ENCODE data around the gene BRD9.
A peak's percentile ranks its signal among the peaks of the same experiment; 100 is the strongest.
"Not testable (repeated sequence)": the region's sequence is repeated elsewhere in the genome, so short reads cannot be mapped to it uniquely, and the experiment has no call there.

The BRD9 gene

DNA sequence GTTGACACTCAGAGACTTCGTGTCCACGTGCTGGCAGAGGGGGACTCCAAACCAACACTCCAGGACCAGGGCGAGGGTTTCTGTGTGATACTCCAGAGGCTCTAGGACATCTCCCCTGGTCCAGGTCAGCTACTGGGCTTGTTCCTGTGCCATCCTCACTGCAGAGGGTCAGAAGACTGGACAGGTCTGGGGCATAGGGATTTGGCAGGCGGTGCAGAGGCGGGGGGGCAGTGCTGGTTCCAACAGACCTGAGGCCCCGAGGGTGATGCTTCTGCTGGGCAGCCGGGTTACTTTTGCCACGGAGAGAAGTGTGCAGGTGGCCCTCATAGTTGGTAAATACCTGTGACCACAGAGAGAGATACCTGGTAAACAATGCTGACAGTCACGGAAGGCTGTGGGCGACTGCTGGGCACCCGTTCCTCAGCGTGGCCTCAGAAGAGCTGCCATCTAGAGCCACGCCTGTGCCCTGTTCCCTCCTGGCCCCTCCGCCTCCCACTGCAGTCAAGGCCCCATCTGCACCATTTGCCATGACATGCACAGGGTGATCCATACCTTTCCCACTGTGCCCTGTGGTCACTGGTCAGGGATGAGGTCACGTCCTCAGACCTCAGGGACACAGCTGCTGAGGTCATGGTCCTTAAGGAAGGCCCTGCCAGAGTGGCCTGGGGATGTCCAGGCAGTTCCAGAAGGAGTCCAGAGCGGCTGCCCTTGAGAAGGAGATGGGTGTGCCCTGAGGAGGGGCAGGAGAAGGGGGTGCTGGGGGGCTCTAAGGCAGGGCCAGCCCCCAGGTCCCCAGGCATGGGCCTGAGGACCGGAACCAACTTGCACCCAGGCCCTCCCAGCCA, 30.1 kb upstream of the BRD9 start:
- no peak for DNase-seq

DNA sequence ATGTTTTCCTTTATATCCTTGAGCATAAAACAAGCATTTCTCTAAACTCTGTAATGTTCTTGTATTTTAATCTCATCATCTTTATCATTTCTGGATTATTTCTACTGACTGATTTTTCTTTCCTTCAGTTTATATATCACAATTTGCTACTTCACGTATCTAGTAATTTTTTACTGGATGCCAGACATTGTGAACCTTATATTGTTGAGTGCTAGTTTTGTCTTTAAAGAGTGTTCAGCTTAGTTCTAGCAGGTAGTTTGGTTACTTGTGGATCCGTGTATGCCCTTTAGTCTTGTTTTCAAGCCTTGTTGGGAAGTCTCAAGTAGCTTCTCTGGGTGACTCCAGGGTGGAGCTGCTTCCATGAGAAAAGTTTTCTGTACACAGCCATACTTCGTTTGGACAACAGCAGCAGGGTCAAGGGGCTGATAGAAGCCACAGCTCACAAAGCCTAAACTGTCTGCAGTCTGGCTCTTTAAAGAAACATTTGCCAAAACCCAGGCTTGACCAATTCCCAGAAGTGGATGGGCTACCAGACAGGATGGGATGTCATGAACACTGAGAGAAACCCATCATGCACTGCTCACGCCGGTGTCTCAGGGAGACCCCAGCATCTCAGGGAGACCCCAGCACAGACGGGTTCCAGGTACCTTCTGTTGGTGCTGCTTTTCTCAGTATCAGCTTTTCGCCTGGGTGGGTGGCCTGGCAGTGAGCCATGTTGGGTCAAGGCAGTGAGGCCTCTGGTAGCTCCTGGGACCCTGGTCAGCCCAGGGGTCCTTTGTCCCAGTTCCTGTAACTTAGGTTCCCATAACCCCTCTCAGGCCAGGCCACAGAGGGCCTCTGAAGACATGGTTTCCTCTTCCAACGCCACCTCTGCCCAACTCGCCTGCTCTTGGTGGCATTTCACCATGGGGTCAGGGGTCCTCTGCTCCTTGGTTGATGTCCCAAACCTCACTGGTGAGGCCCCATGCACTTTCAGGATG, 29.1 kb upstream of the BRD9 start:
- DNase-seq, result no peak

DNA sequence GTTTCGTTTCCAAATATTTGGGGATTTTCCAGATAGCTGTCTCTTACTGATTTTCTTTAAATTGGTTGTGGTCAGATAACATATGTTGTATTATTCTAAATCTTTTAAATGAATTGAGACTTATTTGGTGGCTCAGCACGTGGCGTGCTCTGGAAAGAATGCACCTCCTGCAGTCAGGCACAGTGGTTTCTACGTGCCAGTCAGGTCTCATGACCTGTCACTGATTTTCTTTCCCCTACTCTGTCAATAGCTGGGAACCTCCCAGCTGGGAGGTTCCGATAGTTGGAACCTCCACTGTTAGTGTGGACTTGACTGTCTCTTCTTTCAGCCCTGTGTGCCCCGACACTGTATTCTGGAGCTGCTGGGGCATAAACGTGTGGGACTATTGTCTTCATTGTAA, 27.7 kb upstream of the BRD9 start:
- DNase-seq, result no peak

DNA sequence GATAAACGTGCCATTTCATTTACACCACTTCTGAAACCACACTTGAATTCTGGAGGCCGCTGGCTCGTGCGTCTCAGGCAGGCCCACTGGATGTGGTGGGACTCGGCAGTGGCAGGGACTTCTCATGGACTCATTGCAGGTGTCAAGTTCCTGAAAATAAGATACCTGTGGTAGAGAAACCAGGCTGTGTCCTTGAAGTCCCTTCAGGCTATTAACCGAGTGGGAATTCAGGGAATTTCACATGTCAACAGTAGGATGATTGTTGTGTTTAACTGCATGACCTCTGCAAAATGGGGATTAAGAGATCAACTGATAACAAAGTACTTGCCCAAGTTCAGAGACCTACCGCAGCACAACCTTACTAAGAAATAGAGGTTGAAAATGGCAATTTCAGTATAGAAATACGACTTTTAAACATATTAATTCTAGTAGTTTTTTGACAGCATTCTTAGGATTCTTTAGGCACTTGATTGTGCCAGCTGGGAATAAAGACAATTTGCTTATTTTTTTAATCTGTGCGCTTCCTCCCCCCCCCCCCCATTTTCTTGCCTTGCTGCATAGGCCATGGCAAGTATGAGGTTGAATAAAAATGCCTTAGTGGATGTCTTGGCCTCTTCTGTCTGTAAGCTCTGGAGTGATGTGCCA, 26.9 kb upstream of the BRD9 start:
- DNase-seq, result no peak

DNA sequence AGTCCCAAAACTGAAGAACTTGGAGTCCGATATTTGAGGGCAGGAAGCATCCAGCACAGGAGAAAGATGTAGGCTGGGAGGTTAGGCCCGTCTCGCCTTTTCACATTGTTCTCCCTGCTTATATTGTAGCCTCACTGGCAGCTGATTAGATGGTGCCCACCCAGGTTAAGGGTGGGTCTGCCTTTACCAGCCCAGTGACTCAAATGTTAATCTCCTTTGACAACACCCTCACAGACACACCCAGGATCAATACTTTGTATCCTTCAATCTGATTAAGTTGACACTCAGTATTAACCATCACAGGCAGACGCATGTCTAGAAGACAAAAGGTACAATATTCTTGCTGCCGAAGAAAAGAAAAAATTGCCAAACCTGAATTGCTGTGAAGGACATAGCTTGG, 26.1 kb upstream of the BRD9 start:
- DNase-seq, result not testable (repeated sequence)

DNA sequence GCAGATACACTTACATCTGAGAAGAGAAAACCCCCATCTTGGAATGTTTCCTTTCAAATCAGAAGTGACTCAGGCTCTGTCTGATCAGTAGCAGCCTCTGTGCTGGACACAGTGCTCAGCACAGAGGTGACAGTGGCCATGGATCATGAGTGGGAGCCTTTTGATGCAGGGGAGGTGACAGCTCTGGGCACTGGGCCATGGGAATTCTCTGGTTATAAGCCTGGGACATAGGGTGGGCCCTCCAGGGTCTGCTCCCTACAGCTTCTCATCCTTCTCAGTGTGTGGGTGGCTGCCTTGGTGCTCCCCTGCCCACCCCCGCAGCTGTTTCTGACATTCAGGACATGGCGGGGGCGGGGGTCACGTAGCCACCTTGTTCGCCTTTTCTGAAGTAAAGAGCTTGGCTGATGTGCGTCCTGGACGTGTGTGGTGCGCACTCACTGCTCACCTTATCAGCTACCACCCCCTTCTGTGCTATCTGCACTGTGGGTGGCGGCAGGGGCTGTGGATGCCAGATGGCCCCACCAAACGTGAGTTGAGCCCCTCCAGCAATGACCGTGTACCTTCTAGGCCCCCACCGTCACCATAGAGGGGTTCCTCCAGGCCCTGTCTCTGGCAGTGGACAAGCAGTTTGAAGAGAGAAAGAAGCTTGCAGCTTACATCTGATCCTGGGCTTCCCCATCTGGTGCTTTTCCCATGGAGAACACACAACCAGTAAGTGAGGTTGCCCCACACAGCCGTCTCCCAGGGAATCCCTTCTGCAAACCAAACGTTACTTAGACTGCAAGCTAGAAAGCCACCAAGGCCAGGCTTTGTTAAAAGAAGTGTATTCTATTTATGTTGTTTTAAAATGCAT, 24.1 kb upstream of the BRD9 start:
- DNase-seq, result no peak

DNA sequence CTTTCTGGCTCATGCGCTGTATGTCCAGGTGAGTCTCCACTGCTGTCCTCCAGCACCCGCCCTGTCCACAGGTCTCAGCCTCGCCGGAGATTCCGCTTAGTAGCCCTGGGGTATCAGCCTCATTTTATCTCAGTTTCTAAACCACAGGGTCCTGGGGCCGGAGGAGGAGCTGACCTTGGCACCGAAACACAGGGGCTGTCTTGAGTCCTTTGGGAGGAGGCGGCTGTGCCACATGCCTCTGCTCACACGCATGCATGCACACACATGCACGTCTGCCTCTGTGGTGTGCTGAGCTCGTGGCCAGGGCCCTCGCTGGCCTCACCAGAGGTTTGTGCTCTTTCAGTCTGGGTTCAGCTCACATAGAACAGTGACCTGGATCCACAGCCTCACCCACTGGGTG, 23.3 kb upstream of the BRD9 start:
- no peak for DNase-seq

DNA sequence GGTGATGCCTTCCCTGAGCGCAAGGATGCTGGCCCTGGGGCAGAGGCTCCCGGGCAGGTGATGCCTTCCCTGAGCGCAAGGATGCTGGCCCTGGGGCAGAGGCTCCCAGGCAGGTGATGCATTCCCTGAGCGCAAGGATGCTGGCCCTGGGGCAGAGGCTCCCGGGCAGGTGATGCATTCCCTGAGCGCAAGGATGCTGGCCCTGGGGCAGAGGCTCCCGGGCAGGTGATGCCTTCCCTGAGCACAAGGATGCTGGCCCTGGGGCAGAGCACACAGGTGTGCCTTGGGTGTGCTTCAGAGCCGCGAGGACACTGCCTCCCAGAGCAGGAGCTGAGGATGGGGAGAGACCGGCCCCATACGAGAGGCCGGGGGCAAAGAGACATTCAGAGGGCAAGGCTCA, 22.7 kb upstream of the BRD9 start:
- DNase-seq, result not testable (repeated sequence)

DNA sequence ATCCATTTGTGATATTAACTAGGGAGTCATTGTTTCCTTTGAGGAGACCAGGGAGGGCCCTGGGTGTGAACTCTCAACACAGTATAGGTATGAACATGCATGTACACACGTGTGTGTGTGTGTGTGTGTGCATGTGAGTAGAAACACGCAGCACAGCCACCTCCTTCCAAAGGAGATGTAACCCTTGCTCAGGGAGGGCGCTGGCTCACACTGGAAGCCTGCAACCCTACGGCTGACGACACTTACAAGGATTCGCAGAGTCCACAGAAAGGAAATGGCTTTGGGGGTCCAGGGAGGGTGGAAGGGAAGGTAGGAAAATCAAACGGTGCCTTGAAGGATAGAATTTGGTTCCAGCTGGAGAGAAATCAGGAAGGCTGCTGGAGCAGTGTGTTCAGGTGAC, 22.0 kb upstream of the BRD9 start:
- no peak for DNase-seq

DNA sequence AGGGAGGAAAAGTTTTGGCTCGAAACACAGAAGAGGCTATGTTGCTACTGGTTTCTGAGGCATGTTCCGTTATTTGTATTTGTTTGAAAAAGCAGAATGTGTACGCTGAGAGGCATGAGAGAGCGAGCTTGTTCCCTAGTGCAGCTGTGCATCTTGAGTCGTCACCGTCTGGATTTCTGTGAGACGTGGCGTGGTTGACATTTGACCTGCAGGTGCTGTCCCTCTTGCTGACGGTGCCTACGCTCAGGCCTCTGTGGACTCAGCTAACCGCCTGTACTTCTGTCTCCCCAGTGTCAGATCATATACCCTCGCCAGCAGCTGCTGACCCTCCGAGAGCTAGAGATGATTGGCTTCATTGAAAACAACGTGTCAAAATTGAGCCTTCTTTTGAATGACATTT, 21.6 kb upstream of the BRD9 start:
- no peak for DNase-seq

DNA sequence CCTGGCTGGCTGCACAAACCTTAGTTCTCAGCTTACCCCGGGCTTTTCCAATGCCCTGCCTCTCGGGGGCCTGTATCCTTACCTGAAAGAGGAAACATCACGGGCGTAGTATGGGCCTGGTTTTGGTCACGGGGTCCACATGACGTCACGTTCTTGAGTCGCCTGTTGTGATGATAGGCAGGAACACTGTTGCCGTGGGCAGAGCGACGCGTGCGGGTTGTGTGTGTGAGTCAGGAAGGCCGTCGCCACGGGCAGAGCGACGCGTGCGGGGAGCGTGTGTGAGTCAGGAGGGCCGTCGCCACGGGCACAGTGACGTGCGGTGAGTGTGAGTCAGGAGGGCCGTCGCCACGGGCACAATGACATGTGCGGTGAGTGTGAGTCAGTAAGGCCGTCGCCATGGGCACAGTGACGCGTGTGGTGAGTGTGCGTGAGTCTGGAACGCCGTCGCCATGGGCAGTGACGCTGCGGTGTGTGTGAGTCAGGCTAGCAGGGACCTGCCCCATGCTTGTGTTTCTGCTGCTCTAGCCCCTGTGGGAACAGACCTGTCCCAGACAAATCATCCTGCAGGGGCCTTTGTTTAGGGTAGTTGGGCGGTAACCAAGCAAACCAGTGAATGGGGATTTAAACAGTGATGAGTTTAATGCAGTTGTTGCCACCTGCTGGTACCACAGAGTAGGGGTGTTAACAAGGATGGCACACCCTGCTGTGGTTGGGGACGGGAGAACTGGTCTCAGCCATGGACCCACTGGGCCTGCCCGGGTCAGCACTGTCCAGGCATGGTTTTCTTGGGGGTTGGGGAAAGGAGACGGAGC, 19.9 kb upstream of the BRD9 start:
- DNase-seq, result peak in 1 of 6 experiments; percentile 1

DNA sequence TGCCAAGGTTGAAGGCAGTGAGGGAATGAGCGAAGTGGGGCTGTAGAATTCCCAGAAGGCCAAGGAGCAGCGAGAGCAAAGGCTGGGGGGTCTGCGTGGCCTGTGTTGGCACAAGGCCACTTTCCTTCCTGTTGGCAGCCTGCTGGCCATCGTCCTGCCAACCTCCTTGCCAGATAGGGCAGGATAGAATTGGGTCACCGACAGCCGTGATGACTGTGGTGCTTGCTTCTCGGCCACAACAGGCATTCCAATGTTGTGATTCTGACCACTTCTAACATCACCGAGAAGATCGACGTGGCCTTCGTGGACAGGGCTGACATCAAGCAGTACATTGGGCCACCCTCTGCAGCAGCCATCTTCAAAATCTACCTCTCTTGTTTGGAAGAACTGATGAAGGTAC, 19.0 kb upstream of the BRD9 start:
- DNase-seq, result no peak

DNA sequence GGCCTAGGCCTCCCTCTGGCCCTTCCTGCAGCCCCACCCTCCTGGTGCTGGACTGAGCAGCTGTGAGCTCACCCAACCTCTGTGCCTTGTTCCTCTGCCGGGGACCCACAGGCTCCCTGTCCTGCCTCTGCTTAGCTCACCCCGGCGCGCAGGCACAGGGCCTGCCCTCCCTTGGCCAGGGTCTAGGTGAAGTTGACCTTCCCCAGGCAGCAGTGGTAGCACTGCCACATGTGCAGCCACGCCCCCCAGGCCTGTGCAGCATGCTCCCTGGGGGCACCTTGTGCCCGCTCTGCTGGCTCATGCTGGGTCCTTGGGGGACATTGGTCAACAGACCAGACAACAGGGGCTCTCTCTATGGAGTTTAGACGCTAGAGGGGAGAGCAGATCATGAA, 18.2 kb upstream of the BRD9 start:
- no peak for DNase-seq

DNA sequence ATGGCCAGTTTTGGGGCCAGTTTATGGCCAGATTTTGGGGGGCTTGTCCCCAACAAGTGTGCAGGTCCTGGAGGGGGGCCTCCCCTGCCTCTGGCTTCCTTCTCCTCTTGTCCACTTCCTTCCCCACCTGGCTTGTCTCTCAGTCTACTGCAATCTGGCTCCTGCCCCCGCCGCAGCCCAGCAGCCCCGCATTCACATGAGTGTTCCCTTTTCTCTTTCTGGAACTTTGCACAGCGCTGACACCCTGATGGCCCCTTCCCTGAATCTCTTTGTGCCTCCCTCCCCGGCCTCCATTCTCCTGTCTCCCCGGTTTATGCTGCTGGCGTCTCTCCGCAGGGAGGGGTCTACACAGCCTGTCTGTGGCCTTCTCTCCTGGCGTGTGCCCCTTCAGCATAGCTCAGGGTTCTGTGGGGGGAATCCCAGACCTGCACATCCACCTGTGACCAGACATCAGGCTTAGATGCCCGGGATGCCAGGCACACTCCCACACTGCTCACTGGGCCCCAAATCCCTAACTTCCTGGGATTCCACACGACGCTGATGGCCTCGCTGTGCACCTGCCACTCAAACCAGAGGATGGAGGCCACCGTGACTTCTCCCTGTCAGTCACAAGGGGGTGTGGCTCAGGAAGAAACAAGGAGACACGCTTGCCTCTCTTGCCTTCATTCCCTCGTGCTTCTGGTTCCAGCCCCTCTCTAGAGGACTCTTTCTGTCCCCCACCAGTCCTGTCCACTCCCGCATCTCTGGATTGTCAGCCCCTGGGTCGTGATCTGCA, 17.6 kb upstream of the BRD9 start:
- DNase-seq, result no peak

DNA sequence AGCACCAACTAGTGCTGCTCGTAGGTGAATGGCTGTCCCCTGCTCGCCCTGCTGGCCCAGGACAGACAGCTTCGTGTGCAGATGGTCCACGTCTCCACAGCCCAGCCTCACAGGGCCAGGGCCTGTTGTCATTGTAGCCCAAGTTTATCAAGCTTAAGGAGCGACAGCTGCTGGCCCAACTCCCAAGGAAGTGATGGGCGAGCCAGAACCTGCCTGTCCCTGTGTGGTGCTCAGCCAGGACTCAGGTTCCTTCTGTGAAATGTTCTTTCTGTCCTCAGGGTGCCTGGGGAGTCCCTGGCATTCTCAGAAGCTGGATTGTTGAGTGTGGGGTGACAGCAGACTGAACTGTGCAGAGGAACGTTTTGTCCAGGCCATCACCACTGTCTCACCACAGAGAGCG, 16.5 kb upstream of the BRD9 start:
- no peak for DNase-seq

DNA sequence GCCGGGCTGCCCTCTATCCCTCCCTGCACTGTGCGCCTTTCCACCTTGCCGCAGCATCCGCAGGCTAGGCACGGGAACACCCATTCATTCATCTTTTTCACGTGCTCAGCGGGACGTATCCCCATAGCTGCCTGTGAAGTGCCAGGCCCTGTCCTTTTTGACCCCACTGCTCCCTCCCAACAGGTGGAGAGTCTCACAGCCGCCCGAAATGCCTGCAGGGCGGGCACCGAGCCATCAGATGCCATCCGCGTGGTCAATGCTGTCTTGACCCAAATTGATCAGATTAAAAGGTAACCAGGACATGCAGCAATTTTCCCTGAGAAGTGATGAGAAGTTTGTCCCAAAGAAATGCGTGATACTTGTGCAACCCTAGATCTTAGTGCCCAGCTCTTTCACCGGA, 15.6 kb upstream of the BRD9 start:
- no peak for DNase-seq

DNA sequence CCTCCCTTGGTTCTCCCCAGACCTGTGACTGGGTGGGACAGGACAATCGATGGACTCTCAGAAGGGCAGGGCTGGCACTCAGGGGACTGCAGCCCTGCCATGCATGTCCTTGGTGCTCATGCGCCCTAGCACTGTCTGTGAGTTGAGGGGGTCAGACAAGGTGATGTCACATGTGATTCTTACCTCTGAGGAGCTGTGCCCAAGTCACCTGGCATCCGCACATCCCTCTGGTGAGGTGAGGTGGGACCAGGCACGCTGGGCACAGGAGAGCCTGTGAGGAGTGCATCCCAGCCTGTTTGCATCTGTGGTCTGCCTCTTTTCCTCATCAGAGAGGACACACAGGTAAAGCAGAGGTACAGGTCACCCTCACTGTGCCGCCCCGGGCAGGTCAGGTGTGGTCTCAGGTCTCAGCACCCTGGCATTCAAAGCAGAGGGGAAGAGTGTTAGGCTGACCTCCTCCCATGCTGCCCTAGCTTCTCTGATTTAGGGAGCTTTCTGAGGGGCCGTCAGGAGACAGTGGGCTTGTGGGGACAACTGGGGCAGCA, 14.8 kb upstream of the BRD9 start:
- DNase-seq, result no peak

DNA sequence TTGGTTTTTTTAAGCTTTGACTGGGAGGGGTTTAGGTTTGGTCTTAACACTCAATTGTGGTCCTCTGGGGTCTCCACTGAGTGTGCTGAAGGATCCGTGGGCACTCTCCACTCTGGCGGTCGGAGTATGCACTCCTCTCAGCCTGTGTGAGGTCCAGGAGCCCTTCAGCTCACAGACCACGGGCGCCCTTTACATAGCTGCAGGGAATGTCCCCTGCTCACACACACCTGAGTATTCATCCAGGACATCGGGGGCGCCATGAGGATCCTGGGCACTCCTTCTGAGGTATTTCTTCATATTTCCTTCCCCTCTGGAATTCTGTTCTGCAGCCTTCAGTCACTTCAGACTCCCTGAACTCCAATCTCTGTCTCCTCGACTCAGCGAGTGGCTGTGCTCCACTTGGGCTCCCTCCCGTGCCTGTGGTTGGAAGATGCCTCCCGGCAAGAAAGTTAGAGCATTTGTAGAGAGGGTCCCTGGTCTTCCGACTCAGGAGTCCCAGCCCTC, 12.6 kb upstream of the BRD9 start:
- no peak for DNase-seq

DNA sequence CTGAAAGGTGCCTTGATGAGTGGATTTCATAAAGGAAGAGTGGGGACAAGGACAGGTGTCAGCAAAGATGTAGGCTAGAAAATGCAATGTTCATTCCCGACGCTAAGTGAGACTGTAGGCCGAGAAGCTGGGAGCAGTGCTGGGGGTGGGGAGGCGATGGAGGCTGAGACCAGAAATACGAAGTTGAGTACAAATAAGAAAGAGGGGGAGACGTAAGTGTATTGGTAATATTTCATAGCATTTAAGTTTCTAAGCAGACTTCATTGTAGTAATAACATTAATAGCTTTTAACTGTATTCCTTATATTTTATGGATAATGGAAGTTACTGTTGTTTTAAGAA, 11.1 kb upstream of the BRD9 start:
- DNase-seq, result no peak

DNA sequence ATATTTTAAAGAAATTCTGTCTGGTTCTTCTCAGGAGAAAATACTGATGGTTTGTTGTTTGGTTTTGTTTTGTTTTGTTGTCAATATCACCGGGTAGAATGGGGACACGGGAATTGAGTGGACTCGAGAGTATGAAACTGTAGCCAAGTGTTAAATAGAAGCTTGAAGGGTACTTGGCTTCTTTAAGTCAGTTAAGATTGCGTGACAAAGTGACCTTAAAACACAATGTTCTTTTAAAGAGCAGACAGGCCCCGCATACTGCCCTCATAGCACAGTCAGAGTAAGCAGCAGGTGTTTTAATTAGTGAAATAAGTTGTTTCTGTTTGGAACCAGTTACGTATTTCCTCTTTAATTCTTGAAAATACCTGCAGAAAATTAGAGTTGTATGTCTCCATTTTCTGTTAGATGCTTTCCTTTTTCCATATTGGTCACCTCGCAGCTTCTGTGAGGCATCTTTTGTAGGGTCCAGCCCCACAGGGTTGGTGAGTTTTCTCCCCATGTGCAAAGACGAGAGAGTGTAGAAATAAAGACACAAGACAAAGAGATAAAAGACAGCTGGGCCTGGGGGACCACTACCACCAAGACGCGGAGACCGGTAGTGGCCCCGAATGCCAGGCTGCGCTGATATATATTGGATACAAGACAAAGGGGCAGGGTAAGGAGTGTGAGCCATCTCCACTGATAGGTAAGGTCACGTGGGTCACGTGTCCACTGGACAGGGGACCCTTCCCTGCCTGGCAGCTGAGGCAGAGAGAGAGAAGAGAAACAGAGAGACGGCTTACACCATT, 9.7 kb upstream of the BRD9 start:
- no peak for DNase-seq
